ENCODE measurements around the gene ZNF850.
A peak's percentile ranks its signal among the peaks of the same experiment; 100 is the strongest.

ZNF850 gene

GRCh38 chr19:36772311-36773222 lies at the start of gene ZNF850 (continued):
- peak; percentile 75 for TF ChIP-seq ZSCAN4 (tag by site-specific recombination; IDR thresholded peaks at IDR 0.05)
- TF ChIP-seq ZNF747 (tag by site-specific recombination; IDR thresholded peaks at IDR 0.05): no peak
- TF ChIP-seq ELK4 (IDR thresholded peaks at IDR 0.05; ENCODE audit: borderline replicate concordance, low read depth, low read length): no peak
- peak; percentile 89 for TF ChIP-seq ZXDB (tag by site-specific recombination; IDR thresholded peaks at IDR 0.05)
- no peak for TF ChIP-seq ZBTB49 (tag by site-specific recombination; IDR thresholded peaks at IDR 0.05; ENCODE audit: low read depth)
- TF ChIP-seq ZSCAN16 (tag by site-specific recombination; IDR thresholded peaks at IDR 0.05): 0 out of 2 replicates have a peak, but pooled peaks have one; percentile 13
- TF ChIP-seq YY2 (tag by site-specific recombination; IDR thresholded peaks at IDR 0.05): peak; percentile 79; the same call in 1 of the 2 replicates
- TF ChIP-seq, protein P1, sequence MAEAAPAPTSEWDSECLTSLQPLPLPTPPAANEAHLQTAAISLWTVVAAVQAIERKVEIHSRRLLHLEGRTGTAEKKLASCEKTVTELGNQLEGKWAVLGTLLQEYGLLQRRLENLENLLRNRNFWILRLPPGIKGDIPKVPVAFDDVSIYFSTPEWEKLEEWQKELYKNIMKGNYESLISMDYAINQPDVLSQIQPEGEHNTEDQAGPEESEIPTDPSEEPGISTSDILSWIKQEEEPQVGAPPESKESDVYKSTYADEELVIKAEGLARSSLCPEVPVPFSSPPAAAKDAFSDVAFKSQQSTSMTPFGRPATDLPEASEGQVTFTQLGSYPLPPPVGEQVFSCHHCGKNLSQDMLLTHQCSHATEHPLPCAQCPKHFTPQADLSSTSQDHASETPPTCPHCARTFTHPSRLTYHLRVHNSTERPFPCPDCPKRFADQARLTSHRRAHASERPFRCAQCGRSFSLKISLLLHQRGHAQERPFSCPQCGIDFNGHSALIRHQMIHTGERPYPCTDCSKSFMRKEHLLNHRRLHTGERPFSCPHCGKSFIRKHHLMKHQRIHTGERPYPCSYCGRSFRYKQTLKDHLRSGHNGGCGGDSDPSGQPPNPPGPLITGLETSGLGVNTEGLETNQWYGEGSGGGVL (tag by site-specific recombination; IDR thresholded peaks at IDR 0.05): peak; percentile 65
- TF ChIP-seq ZNF529 (tag by site-specific recombination; IDR thresholded peaks at IDR 0.05; ENCODE audit: insufficient replicate concordance): no peak
- no peak for TF ChIP-seq OVOL3 (tag by site-specific recombination; IDR thresholded peaks at IDR 0.05)
- TF ChIP-seq, protein P2, sequence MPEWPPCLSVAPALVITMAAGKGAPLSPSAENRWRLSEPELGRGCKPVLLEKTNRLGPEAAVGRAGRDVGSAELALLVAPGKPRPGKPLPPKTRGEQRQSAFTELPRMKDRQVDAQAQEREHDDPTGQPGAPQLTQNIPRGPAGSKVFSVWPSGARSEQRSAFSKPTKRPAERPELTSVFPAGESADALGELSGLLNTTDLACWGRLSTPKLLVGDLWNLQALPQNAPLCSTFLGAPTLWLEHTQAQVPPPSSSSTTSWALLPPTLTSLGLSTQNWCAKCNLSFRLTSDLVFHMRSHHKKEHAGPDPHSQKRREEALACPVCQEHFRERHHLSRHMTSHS (tag by site-specific recombination; IDR thresholded peaks at IDR 0.05): 0 out of 2 replicates have a peak, but pooled peaks have one; percentile 43
- peak; percentile 71; the same call in 1 of the 2 replicates for TF ChIP-seq ZNF416 (tag by site-specific recombination; IDR thresholded peaks at IDR 0.05)
- TF ChIP-seq OSR2 (tag by site-specific recombination; IDR thresholded peaks at IDR 0.05): no peak
- TF ChIP-seq, protein P3, sequence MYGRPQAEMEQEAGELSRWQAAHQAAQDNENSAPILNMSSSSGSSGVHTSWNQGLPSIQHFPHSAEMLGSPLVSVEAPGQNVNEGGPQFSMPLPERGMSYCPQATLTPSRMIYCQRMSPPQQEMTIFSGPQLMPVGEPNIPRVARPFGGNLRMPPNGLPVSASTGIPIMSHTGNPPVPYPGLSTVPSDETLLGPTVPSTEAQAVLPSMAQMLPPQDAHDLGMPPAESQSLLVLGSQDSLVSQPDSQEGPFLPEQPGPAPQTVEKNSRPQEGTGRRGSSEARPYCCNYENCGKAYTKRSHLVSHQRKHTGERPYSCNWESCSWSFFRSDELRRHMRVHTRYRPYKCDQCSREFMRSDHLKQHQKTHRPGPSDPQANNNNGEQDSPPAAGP (tag by site-specific recombination; IDR thresholded peaks at IDR 0.05): peak; percentile 80; the same call in 1 of the 2 replicates
- no peak for TF ChIP-seq GLI4 (tag by site-specific recombination; IDR thresholded peaks at IDR 0.05)
- no peak for TF ChIP-seq ZNF654 (tag by site-specific recombination; IDR thresholded peaks at IDR 0.05; ENCODE audit: low read depth)
- peak; percentile 100 for TF ChIP-seq ZNF561 (tag by site-specific recombination; IDR thresholded peaks at IDR 0.05; ENCODE audit: borderline replicate concordance)
- no peak for TF ChIP-seq ZIC2 (tag by site-specific recombination; IDR thresholded peaks at IDR 0.05)
- TF ChIP-seq ZNF302 (tag by site-specific recombination; IDR thresholded peaks at IDR 0.05; ENCODE audit: low read depth): 0 out of 2 replicates have a peak, but pooled peaks have one; percentile 14
- peak; percentile 98 for TF ChIP-seq ZNF2 (tag by site-specific recombination; IDR thresholded peaks at IDR 0.05)
- TF ChIP-seq ZNF366 (tag by site-specific recombination; conservative IDR thresholded peaks at IDR 0.05): no peak
- peak; percentile 95 for TF ChIP-seq KLF16 (tag by site-specific recombination; IDR thresholded peaks at IDR 0.05)
- TF ChIP-seq, protein P4, sequence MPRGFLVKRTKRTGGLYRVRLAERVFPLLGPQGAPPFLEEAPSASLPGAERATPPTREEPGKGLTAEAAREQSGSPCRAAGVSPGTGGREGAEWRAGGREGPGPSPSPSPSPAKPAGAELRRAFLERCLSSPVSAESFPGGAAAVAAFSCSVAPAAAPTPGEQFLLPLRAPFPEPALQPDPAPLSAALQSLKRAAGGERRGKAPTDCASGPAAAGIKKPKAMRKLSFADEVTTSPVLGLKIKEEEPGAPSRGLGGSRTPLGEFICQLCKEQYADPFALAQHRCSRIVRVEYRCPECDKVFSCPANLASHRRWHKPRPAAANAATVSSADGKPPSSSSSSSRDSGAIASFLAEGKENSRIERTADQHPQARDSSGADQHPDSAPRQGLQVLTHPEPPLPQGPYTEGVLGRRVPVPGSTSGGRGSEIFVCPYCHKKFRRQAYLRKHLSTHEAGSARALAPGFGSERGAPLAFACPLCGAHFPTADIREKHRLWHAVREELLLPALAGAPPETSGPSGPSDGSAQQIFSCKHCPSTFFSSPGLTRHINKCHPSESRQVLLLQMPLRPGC (tag by site-specific recombination; IDR thresholded peaks at IDR 0.05): no peak; the same call in none of the 2 replicates
- no peak for TF ChIP-seq ZNF670 (tag by site-specific recombination; IDR thresholded peaks at IDR 0.05; ENCODE audit: low read depth)
- no peak for TF ChIP-seq MZF1 (tag by site-specific recombination; IDR thresholded peaks at IDR 0.05; ENCODE audit: borderline replicate concordance)
- TF ChIP-seq KLF10 (tag by site-specific recombination; IDR thresholded peaks at IDR 0.05): peak; percentile 25; the same call in 1 of the 2 replicates
- no peak for TF ChIP-seq ZNF23 (tag by site-specific recombination; IDR thresholded peaks at IDR 0.05; ENCODE audit: borderline replicate concordance)
- peak; percentile 100 for TF ChIP-seq ZNF335 (tag by site-specific recombination; conservative IDR thresholded peaks at IDR 0.05)
- TF ChIP-seq ZNF292 (tag by site-specific recombination; IDR thresholded peaks at IDR 0.05; ENCODE audit: borderline replicate concordance, low read depth): no peak

Data from HEK293 (cell line).